Mucosa of descending colon (tissue), 3 donors: ENCODE data around the gene ALOX12B. TPM values are rescaled to one million over a fixed set of nuclear protein-coding genes. Genes with fewer than 3 reads are reported as not detected.

ENCODE experiments used
- ATAC-seq: fragments of 200-7000 bp; cut with Tn5 transposase; one replicate; pipeline ENCODE4 v1.9.1; 2020; ENCODE audit warnings: mild to moderate bottlenecking, moderate library complexity
- DNase-seq, 3 donors: peaks; one replicate each; pipeline ENCODE4 v3.0.0-alpha.2; 2020
- H3K36me3 ChIP-seq: fragments of 200-600 bp; one replicate; pipeline ENCODE4 v1.8.0; 2021; ENCODE audit warnings: low read depth, mild to moderate bottlenecking
- H3K4me1 ChIP-seq: fragments of 200-600 bp; one replicate; pipeline ENCODE4 v1.8.0; 2021; ENCODE audit warnings: low read depth, mild to moderate bottlenecking
- H3K4me3 ChIP-seq: fragments of 200-600 bp; one replicate; pipeline ENCODE4 v1.8.0; 2021; ENCODE audit warnings: mild to moderate bottlenecking
- H3K9me3 ChIP-seq: fragments of 200-600 bp; one replicate; pipeline ENCODE4 v1.8.0; 2021; ENCODE audit warnings: mild to moderate bottlenecking
- CTCF ChIP-seq: fragments of 200-600 bp; IDR thresholded peaks from one replicate; pipeline ENCODE4 v1.8.0; 2022; ENCODE audit warnings: antibody characterized with exemption, mild to moderate bottlenecking
- intact Hi-C, 2 donors: fragments of 100-400 bp; cut with DNase I in 1 of 2; cut with micrococcal nuclease in 1 of 2; formaldehyde crosslinking; loops; one replicate each; pipeline versions ENCODE4 v1.11.0 to v1.11.1; 2022; cut with DNase I, micrococcal nuclease
- total RNA-seq, 3 donors: library from RNA; stranded (reverse); fragmentation: NEBNext Ultra II Directional in 2 of 3; extraction: Animal tissue kit (Norgen Biotek cat#: 25700) in 2 of 3; gene quantifications; one replicate each; pipeline versions ENCODE4 v1.2.1 to v1.2.4, GENCODE V29; 2021 to 2023
- donor health status: DM: no; HTN: no; CAD: no; lungs with moderate emphysema.
- donor health status: DM: no; HTN: no; CAD: no.
- donor health status: DM: no; HTN: yes; CAD: no.

ALOX12B gene
- total RNA-seq, 3 donors from 2014 or later = 0.25 to 0.65 (median 0.49) TPM

GRCh38 chr17:8100763-8101162 lies 13.2 kb upstream of the ALOX12B start:
- no peak for DNase-seq
- TF ChIP-seq CTCF = no peak
- no peak for ATAC-seq
- Histone ChIP-seq H3K4me3 (no peak overlapping the region), H3K36me3 (no peaks in the 10 kb centered on the region), H3K9me3 (no peaks in the 10 kb centered on the region), H3K4me1 (no peaks in the 10 kb centered on the region)
- intact Hi-C loops = no loop called here

GRCh38 chr17:8100111-8100510 lies 12.6 kb upstream of the ALOX12B start:
- Histone ChIP-seq H3K9me3 (no peaks in the 10 kb centered on the region), H3K4me1 (no peaks in the 10 kb centered on the region), H3K36me3 (no peaks in the 10 kb centered on the region), H3K4me3 (no peak overlapping the region)
- no peak for ATAC-seq
- no peak for TF ChIP-seq CTCF
- intact Hi-C loops = no loop called here
- no peak for DNase-seq

GRCh38 chr17:8096541-8096940 lies 9.0 kb upstream of the ALOX12B start:
- no peak for ATAC-seq
- no peak for TF ChIP-seq CTCF
- no peak for DNase-seq
- Histone ChIP-seq H3K36me3 (no peaks in the 10 kb centered on the region), H3K4me1 (no peaks in the 10 kb centered on the region), H3K9me3 (no peaks in the 10 kb centered on the region), H3K4me3 (no peak overlapping the region)
- intact Hi-C loops = no loop called here

GRCh38 chr17:8095361-8095760 lies 7.8 kb upstream of the ALOX12B start:
- DNase-seq (no peak), ATAC-seq (no peak)
- no peak for TF ChIP-seq CTCF
- Histone ChIP-seq H3K9me3 (no peaks in the 10 kb centered on the region), H3K36me3 (no peaks in the 10 kb centered on the region), H3K4me1 (no peaks in the 10 kb centered on the region), H3K4me3 (no peak overlapping the region)
- intact Hi-C loops = no loop called here

- no peak for TF ChIP-seq CTCF
- Histone ChIP-seq H3K9me3 (no peaks in the 10 kb centered on the region), H3K4me3 (no peak overlapping the region), H3K36me3 (no peaks in the 10 kb centered on the region), H3K4me1 (no peaks in the 10 kb centered on the region)
- DNase-seq (no peak), ATAC-seq (peak; percentile 35)
- intact Hi-C loops = no loop called here
These were observed 3.6 kb upstream of the ALOX12B start for GRCh38 chr17:8091033-8091687.

- Histone ChIP-seq H3K36me3 (no peaks in the 10 kb centered on the region), H3K9me3 (no peaks in the 10 kb centered on the region), H3K4me1 (no peaks in the 10 kb centered on the region), H3K4me3 (no peak overlapping the region)
- no peak for ATAC-seq
- no peak for DNase-seq
- intact Hi-C loops = loop anchor here in 1 of 2 donors (10.0 kb wide), 1 partner anchor 215 kb away; no protein-coding TSS in a partner anchor
- TF ChIP-seq CTCF = no peak
These were observed 2.2 kb upstream of the ALOX12B start for GRCh38 chr17:8089728-8090127.
